NCI-H510A treated with DMSO at 0.1 percent for 48 hours (cell line): Measurements from ENCODE around the gene MYH4.

Source experiments
- DNase-seq: peaks from one replicate; lab custom pipeline; 2025; lab: John Stamatoyannopoulos, UW

MYH4 gene

DNA sequence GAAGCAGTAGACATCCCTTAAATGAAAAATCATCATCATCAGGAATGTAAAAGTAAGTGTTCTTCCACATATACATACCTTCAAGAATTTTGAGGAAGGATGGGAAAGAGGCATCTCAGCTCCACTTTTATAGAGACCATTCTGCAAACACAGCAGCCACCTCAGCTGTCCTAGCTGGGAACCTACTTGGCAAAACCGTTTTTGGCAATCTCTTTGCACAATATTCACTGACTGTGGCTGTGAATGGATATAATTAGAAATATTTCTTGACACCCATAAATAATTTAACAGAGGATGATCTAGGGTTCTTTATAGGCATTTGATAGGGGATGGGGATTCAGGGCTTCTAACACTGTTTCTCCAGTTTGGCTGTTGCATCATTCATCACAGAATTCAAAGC is at the start of gene MYH4:
Gene MYH4 (minus strand): TSS at position 101 of the 400 bp plus-strand sequence. CDS start 2,814 bp downstream, outside the sequence.
- DNase-seq, result no peak

DNA sequence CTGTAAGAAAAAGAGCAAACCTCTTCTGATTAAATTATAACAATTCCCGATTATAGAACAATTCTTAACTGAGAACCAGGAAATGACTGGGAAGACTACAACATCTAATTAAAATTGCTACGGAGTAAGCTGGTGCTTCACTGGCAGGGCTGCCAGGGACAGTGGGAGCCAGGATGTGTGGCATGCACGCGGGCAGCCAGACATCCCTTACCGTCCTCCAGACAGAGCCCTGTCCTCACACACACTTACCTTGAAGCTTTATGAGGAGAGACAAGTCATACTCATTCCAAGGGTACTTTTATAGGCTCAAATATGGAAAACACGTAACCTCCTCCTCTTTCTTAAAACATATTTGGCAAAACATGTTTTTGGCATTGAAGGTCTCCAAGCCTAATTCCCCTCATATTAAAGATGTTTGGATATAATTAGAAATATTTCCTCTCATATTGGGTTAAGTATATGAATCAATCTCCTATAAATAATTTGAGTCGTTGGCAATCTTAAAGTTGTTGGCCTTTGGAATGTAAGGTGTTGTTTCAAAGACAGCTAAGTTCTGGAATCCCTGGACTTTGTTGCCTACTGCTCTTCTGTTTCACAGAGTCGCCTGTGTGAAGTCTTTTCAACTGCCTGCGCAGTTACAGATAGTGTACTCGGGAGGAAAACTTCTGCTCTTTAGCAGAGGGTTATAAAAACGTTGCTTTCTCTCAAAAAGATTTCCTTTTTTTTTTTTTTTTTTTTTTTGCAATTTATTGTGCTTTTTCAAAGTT is 49.1 kb upstream of the MYH4 start, which contains the start of gene MYH1:
Gene MYH1 (minus strand): TSS at position 272 of the 767 bp plus-strand sequence. CDS start 1,900 bp downstream, outside the sequence.
- DNase-seq, result no peak

DNA sequence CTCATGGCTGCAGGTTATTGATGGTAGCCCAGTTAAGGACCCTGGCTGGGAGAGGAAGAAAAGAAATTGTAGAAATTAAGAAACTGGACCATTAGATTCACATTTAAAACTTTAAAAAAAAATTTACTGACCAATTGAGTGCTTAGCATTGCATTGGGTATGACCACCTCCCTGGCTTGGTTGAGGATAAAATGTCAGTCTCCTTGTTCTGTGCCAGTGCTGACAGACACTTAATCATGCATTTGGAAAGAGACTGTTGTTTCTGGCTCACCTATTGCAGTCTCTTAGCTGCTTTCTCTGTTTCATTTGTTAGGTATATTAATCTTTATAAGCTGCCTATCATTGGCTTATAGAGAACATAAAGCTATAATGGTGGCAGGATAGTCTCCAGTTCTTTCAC is 47.3 kb upstream of the MYH4 start:
- no peak for DNase-seq

GRCh38 chr17:10516065-10516464 is 46.7 kb upstream of the MYH4 start:
- no peak for DNase-seq

- DNase-seq, result no peak
Measured at GRCh38 chr17:10513299-10514067, 44.1 kb upstream of the MYH4 start.

DNA sequence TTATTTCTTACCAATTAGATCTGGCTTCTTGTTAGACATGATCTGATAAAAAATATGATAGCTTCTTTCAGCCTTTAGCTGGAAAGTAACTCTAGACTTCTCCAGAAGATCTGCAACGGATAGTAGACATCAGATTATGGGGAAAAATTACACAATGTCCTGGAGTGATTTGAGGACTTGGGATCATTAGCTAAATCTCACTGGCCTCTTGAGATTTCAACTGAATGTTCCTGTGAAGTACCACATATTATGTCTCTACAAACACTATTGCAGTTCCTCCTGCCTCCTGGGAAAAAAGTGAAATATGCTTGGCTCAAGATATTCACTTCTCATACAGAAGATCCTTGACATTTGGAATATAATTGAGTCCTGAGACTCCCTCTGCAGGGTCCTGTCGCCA is 43.5 kb upstream of the MYH4 start:
- no peak for DNase-seq

DNA sequence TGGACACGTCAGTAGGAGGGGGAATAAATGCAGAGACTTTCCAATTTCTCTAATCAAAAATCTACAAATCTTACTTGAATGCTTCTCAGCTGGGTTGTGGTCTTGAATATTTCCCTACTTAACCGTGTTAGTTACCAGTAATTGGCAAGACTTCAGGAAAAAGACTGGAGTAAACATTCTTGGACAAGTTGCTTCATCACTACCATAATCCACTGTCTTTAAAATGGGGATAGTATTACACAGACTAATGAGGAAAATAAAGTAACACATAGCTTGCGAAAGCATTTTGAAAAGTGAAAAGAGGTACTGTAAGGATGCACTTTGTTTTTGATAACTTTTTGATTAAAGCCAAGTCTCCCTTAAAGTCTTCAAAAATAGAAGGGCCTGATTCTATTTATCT is 30.6 kb upstream of the MYH4 start:
- DNase-seq, result no peak

GRCh38 chr17:10492004-10492403 is 22.6 kb upstream of the MYH4 start:
- DNase-seq, result no peak

GRCh38 chr17:10482252-10482651 is 12.9 kb upstream of the MYH4 start:
- DNase-seq, result no peak

DNA sequence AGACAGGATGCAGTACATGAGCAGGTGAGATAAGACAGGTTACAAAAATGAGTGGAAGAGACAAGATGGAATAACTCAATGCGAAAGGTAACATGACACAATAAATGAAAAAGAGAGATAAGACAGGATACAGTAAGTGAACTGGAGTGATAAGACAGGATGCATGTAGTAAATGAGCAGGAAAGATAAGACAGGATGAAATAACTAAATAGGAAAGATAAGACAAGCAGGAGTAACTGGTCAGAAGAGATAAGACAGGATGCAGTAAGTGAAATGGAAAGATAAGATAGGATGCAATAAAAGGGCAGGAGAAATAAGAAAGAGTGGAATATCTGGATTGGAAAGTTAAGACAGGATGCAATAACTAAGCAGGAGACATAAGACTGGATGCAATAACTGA is 8.3 kb upstream of the MYH4 start:
- DNase-seq, result no peak

DNA sequence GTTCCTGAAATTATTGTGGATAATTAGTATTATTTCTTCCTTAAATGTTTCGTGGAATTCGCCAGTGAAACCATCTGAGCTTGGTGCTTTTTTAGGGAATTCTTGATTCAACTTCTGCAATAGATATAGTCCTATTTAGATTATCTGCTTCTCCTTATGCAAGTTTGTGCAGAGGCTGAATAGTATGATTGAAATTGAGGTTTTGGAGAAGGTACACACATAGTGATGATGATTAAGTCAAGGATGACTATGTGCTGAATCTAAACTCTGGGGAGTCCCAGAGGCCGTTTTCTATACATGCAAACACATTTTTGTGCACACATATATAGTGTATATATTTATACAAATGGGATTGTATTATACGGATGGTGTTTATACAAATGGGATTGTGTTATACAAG is 5.2 kb upstream of the MYH4 start:
- no peak for DNase-seq

DNA sequence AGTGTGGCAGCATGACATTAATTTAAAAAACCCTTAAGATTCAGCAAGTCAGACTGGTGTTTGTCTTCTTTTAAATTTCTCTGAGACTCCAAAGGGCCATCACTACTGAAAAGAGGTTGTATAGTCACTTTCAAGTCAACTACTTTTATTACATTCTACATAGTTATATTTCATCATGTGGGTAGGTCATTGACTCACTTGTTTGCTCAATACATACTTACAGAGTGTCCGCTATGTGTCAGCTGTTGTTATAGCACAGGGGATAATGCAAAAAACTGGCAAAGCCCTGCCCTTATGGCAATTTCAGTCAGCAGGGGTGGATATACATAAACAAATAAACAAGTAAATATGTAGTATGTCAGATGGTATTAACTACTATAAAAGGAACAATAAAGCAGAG is 2.5 kb upstream of the MYH4 start:
- DNase-seq, result no peak

DNA sequence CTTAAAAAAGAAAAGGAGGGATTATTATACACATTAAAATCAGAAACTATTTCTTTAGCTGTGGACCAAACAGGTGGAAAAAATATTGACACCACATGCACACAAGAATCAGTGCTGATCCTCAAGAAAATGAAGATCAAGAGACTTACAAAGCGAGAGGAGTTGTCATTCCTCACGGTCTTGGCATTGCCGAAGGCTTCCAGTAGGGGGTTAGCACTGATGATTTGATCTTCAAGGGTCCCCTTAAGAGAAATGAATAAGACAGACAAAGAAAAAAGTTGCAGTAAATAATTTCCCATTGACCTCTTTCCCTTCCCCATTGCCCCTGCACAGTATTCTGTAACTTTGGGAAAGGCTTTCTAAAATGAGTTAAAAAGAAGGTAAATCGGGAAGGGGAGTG is 6.0 kb downstream of the MYH4 start:
- DNase-seq, result no peak

- DNase-seq, result no peak
Measured at GRCh38 chr17:10460062-10460461, 9.3 kb downstream of the MYH4 start.

- DNase-seq, result no peak
Measured at GRCh38 chr17:10458701-10459100, 10.7 kb downstream of the MYH4 start.

GRCh38 chr17:10457952-10458351 is 11.4 kb downstream of the MYH4 start:
- DNase-seq, result no peak

DNA sequence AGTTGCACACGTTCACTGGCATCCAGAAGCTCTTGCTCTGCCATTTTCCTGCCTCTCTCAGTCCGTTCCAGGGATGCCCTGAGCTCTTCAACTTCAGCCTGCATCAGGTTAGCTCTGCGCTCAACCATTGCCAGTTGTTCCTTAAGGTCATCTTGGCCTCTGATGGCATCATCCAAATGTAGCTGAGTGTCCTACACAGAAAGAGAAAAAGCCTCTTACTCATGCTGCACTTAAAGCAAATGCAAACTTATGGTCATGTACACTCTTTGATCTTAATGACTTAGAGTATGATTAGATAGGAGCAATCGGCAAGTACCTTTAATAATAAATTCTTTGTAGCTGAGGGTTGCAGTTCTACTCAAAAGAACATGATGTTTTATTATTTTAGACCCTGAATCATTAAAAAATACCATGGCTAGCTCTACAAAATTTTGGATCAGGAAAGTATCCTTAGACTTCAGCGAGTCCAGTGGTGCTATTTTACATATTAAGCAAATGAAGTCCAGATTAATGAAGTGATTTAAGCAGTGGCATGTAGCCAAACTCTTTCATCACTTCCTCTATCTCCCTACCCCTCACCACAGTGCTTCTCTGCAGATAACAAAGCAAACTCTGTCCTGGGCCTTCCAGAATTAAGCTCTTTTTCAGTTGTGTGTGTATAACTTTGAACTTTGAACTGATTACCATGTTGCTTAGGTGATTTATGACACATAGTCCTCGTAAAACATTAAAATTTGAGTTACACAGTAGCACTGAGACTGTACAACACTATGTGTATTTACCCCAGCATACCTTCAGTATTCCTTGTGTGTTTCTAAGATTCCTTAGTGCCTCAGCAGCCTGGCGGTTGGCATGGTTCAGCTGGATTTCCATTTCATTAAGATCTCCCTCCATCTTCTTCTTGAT is 22.1 kb downstream of the MYH4 start:
- no peak for DNase-seq

- DNase-seq, result no peak
Measured at GRCh38 chr17:10439816-10440215, 29.5 kb downstream of the MYH4 start.

DNA sequence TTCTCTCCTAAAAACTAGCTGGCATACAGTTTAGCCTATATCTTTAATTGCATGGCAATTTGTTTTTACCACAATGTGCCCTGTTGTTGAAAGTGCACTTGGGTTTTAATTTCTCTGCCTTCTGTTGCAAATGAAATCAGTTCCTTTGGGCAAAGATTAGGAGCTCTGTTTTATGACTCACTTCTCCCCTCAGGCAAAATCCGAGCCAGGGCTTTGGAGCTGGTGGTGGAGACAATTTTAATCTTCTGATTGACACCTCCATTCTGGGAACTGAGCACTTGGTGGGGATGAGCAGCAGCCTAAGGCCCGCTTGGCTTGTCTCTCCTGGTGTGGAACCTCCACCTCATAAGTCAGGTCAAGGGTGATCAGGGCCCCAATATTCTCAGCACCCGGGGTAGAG is 34.3 kb downstream of the MYH4 start:
- DNase-seq, result no peak

- no peak for DNase-seq
Measured at GRCh38 chr17:10429421-10430045, 39.8 kb downstream of the MYH4 start.

GRCh38 chr17:10428781-10429180 is 40.6 kb downstream of the MYH4 start:
- no peak for DNase-seq
